D721Med (cell line): ENCODE results near the gene SLC12A6.

Experiments
- DNase-seq: peaks from one replicate; pipeline ENCODE4 v3.0.0; 2011; ENCODE audit warnings: low spot score; ENCODE audit not compliant: insufficient read length
- FAIRE-seq: peaks from 2 replicates; lab custom pipeline; 2011; peaks lifted over from hg19 to GRCh38; lab: Jason Lieb, UNC
- TF ChIP-seq, protein P1 (sequence below): IDR thresholded peaks from 2 replicates; pipeline ENCODE4 v1.5.1; 2012; ENCODE audit warnings: mild to moderate bottlenecking, control low read depth; ENCODE audit not compliant: insufficient read depth; ENCODE audit errors: missing control alignments

Gene SLC12A6

DNA sequence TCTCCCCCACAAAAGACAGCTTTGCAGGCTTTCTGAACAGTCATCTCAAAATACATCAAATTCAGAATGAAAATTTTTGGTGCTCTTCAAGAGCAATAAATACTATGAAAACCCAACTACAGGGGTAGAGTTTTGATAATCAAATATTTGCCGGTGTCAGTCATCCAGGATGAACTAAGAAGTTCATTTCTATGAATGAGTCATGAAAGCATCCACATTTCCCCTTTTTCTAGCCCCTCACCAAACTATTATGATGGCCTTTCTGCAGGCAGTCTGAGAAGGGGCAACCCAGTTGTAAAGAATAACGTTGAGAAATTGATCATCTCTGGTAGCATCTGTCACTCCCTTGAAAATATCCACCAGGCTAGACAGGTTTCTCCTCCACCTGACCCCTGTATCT, 32.5 kb upstream of the SLC12A6 start:
- no peak for FAIRE-seq
- DNase-seq = no peak
- TF ChIP-seq, protein P1, sequence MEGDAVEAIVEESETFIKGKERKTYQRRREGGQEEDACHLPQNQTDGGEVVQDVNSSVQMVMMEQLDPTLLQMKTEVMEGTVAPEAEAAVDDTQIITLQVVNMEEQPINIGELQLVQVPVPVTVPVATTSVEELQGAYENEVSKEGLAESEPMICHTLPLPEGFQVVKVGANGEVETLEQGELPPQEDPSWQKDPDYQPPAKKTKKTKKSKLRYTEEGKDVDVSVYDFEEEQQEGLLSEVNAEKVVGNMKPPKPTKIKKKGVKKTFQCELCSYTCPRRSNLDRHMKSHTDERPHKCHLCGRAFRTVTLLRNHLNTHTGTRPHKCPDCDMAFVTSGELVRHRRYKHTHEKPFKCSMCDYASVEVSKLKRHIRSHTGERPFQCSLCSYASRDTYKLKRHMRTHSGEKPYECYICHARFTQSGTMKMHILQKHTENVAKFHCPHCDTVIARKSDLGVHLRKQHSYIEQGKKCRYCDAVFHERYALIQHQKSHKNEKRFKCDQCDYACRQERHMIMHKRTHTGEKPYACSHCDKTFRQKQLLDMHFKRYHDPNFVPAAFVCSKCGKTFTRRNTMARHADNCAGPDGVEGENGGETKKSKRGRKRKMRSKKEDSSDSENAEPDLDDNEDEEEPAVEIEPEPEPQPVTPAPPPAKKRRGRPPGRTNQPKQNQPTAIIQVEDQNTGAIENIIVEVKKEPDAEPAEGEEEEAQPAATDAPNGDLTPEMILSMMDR = no peak

- TF ChIP-seq, protein P1 = peak; percentile 82
- peak; percentile 88 for DNase-seq
- FAIRE-seq = no peak
Measured at GRCh38 chr15:34367101-34368081, 29.8 kb upstream of the SLC12A6 start, which contains the start of gene LPCAT4. LPCAT4 (minus strand) TSS chr15:34367196; CDS start chr15:34367100, 96 bp downstream.

DNA sequence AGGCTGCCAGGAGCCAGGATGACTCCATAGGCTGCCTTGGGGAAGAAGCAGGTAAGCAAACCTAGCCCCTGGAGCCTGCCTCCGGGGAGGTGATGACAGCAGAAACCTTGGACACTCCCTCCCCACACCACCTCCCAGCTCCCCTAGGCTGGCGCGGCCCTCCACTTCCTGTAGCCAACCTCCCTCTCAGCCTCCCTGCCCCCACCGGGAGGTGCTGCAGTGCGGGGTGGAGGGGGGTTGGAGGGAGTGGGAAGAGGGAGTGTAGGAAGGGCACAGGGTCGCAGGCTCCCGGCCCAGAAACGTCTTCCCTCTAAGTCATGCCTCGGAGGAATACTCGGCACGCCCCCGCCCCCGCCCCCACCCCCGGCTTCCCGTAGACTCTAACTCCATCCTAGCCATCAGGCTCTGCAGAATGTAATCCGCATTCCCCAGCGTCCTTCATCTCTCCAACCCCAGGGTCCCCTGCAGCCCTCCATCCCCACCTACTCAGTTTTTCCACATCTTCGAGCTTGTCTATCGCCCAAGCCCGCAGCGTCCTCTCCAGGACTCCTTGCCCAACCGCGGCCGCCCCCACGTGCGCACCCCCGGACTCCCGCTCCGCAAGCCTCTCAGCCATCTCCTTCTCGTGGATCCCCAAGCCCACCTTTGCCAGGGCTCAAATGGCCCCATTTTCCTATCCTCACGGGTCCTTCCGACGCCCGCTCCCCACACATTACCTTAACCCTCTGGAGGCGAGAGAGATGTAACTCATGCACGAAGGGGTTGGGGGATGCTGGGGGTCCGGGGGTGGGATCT, 28.9 kb upstream of the SLC12A6 start:
- FAIRE-seq = no peak
- DNase-seq = no peak
- TF ChIP-seq, protein P1 = no peak

GRCh38 chr15:34365836-34366235, 28.3 kb upstream of the SLC12A6 start:
- FAIRE-seq (no peak), DNase-seq (no peak)
- TF ChIP-seq, protein P1 = no peak

DNA sequence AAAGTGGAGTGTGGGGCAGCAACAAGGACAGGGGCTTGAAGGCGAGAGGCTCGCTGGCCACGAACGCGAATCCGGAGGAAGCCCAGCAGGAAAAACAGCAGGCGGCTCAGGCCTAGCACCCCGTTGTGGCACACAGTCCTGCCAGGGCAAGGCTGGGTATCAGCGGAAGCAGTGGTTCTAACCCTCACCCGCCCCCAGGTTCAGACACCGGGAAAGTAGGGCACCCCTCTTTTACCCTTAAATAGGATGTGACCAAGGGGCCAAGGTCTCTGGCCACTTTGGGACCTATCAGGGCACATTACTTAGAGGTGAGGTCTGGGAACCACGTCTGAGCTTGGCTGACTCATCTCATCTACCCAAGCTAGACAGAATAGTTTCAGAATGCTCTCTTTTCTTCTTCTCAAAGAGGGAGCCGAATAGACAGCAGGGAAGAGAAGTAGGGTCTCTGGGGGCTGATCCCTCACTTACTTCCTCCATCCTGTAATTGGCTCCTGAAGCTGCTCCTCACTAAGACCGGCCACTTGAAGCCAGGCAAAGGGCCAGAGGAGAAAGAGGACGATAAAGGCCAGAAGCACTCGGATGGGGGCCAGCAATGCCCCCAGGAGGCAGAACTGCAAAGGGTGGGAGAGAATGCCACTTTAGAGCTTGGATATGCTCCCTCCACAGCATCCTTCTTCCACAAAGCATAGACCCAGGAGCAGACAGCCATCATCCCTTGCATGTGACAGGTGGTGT, 27.7 kb upstream of the SLC12A6 start:
- no peak for FAIRE-seq
- TF ChIP-seq, protein P1 = no peak
- DNase-seq = no peak

- FAIRE-seq (no peak), DNase-seq (no peak)
- TF ChIP-seq, protein P1 = no peak
Measured at GRCh38 chr15:34364041-34364440, 26.5 kb upstream of the SLC12A6 start.
